ENCODE results near the gene GRIA3.

DNA sequence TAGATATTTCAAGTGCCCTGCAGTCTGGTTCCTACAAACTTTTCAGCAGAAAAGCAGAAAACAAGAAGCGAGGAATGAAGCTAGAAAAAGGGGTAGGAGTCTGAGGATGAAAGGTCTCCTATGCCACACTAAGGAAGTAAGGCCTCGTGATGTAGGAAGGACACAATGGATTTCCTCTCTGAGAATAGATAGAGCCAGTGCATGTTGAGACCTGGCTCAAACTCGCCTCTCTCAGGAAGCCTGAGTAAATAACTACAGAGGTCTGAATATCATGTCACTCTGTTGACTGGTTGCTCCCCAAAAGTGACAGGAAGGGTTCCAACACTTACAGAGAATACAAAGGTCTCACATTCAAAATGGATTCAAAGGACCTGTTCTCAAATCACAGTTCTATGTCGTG lies 93.3 kb downstream of the GRIA3 start:
- TF ChIP-seq, protein P1, sequence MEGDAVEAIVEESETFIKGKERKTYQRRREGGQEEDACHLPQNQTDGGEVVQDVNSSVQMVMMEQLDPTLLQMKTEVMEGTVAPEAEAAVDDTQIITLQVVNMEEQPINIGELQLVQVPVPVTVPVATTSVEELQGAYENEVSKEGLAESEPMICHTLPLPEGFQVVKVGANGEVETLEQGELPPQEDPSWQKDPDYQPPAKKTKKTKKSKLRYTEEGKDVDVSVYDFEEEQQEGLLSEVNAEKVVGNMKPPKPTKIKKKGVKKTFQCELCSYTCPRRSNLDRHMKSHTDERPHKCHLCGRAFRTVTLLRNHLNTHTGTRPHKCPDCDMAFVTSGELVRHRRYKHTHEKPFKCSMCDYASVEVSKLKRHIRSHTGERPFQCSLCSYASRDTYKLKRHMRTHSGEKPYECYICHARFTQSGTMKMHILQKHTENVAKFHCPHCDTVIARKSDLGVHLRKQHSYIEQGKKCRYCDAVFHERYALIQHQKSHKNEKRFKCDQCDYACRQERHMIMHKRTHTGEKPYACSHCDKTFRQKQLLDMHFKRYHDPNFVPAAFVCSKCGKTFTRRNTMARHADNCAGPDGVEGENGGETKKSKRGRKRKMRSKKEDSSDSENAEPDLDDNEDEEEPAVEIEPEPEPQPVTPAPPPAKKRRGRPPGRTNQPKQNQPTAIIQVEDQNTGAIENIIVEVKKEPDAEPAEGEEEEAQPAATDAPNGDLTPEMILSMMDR (conservative IDR thresholded peaks at IDR 0.05), result no peak
- no peak for TF ChIP-seq ZFX (IDR thresholded peaks at IDR 0.05)
